ENCODE results near the gene SOCS2.

GRCh38 chr12:93537769-93538168 lies 34.7 kb upstream of the SOCS2 start:
- TF ChIP-seq CTCF (IDR thresholded peaks at IDR 0.05) (peak in 1 of 12 donors; percentile 6), POLR2A (IDR thresholded peaks at IDR 0.05) (no peak)
